Kidney glomerular epithelial cell (primary cell): ENCODE measurements around the gene WSB1.
"Not testable (repeated sequence)": the region's sequence is repeated elsewhere in the genome, so short reads cannot be mapped to it uniquely, and the experiment has no call there.

Experiments used
- DNase-seq: peaks from one replicate; lab custom pipeline; 2025; lab: John Stamatoyannopoulos, UW

The WSB1 gene, protein sequence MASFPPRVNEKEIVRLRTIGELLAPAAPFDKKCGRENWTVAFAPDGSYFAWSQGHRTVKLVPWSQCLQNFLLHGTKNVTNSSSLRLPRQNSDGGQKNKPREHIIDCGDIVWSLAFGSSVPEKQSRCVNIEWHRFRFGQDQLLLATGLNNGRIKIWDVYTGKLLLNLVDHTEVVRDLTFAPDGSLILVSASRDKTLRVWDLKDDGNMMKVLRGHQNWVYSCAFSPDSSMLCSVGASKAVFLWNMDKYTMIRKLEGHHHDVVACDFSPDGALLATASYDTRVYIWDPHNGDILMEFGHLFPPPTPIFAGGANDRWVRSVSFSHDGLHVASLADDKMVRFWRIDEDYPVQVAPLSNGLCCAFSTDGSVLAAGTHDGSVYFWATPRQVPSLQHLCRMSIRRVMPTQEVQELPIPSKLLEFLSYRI

DNA sequence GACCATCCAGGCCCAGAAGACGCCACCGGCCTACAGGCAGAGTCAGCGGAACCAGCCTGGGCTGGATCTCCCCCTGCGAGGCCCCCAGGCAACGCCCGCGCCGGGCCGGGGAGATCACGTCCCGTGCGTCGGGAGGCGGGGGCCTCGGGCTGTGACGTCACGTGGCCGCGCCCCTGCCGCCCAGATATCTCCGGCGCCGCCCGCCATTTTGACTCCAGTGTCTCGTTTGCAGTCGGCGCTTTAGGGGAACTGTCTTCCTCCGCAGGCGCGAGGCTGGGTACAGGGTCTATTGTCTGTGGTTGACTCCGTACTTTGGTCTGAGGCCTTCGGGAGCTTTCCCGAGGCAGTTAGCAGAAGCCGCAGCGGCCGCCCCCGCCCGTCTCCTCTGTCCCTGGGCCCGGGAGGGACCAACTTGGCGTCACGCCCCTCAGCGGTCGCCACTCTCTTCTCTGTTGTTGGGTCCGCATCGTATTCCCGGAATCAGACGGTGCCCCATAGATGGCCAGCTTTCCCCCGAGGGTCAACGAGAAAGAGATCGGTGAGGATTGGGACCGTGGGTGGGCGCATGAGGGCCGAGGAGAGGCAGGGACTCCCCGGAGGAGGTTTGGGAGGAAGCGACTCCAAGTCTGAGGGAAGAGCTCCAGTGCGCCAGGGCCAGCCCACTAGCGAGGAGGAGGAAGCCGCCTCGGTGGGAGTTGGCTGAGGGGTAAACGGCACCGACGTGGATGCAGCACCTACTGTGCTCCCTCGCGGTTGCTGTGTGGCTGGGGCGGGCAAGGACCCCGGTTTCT is at the start of gene WSB1:
WSB1 (plus strand) TSS at position 217 of the 791 bp plus-strand sequence; CDS start at position 499, 282 bp downstream.
- peak; percentile 84 for DNase-seq

DNA sequence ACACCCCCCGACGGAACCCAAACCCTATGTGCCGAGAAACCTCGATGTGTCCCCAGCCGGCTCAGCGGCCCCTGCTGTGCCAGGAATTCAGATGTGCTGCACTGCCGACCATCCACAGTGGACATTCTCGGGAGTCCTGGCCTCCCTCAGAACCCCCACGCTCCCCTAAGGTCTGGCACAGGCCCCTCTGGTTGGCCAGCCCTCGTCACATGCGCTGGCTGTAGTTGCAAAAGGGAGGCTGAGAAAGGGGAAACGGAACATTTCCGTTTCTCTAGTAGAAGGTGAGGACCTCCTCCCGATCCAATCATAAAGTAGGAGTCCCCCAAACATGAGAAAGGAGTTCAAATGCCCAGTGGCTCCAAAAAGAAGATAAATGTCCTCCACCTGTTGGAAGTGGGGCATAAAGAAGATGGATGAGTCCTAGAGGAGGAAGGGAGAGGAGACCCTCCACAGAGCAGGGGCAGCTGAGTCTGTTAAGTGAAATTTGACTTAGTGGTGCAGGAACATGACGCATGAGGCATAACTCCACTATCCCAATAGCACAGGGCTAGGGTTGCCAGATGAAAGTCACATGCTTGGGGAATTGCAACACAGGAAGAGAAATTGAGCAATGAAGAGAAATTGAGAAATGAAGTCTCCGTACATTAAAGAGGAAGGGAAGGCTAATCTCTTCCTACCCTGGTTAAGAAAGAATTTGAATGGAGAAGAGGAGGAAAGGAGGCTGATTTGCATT is 49.3 kb upstream of the WSB1 start:
- peak; percentile 31 for DNase-seq

DNA sequence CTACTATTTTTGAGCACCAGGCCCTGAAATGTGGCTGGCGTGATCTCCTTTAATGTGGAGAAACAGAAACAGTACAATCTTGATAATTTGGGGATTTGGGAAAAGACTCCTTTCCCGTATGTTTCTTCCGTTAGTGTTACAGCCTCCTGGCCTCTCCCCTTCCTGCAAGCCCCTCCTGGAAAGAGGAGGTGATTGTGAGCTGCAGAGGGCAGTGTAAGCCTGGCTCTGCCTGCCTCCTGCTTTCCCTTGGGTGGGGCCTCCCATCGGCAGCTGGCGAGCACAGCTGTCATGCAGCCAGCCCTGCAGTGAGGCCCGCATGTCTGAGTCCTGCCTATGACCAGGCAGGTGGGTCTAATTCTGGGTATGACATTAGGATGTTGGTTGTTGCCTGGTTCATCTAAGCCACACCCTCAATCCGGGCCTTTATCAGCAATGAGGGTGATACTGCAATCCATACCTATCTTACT is 48.7 kb upstream of the WSB1 start:
- peak; percentile 41 for DNase-seq

DNA sequence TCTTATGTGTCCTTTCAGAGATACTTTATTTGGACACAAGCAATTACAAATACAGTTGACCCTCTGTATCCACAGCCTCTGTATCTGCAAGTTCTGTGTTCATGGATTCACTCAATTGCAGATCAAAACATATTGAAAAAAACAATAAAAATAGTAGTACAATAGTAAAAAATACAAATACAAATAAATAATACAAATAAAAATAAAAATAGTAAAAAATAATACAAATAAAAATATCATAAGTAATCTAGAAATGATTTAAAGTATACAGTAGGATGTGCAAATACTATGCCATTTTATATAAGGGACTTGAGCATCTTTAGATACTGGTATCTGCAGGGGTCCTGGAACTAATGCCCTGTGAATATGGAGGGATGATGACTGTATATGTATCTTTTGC is 47.4 kb upstream of the WSB1 start:
- no peak for DNase-seq

DNA sequence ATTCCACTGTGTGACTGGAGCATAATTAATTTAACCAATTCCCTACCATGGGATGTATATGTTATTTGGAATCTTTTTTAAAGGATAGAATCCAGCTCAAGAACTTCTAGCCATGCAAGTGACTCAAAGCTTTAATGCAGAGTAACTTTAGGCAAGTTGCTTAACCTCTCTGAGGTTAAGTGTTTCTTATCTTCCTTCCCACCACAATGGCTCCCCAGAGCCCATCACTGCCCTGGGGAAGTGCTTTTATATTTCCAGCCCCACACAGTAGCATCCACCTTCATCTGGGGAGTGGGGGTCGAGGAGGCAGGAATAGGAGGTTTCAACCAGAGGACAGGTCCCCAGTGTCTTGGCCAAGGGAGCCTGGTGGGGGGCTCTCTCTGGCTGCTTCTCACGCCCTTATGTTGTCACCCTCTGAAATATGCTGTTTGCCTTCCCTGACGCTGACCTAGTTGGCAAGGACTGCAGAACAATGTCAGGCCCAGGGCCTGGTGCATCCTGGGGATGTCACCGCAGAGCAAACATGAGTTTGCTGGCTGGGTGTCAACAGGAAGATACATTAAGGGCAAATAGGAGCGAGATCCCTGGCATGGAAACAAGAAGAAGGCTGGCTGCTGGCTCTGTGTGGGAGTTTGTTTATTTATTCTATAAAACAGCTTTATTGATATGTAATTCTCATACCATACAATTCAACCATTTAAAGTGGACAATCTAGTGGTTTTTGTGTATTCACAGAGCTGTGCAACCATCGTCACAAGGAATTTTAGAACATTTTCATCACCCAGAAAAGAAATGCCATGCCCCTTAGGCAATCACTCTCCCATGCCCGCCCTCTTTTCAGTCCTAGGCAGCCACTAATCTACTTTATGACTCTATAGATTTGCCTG is 46.6 kb upstream of the WSB1 start:
- peak; percentile 33 for DNase-seq

DNA sequence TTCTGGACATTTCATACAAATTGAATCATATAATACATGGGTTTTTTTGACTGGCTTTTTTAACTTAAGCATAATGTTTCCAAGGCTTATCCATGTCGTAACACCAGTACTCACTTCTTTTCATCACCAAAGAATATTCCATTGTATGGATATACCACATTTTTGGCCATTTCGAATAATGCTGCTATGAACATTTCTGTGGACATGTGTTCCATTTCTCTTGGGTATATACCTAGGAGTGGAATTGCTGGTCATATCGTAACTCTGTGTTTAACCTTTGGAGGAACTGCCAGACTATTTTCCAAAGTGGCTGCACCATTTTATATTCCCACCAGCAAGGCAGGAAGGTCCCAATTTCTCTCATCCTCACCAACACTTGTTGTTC is 46.0 kb upstream of the WSB1 start:
- no peak for DNase-seq

DNA sequence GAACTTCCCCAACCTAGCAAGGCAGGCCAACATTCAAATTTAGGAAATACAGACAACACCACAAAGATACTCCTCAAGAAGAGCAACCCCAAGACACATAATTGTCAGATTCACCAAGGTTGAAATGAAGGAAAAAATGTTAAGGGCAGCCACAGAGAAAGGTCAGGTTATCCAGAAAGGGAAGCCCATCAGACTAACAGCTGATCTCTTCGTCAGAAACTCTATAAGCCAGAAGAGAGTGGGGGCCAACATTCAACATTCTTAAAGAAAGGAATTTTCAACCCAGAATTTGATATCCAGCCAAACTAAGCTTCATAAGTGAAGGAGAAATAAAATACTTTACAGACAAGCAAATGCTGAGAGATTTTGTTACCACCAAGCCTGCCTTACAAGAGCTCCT is 43.1 kb upstream of the WSB1 start:
- not testable (repeated sequence) for DNase-seq

DNA sequence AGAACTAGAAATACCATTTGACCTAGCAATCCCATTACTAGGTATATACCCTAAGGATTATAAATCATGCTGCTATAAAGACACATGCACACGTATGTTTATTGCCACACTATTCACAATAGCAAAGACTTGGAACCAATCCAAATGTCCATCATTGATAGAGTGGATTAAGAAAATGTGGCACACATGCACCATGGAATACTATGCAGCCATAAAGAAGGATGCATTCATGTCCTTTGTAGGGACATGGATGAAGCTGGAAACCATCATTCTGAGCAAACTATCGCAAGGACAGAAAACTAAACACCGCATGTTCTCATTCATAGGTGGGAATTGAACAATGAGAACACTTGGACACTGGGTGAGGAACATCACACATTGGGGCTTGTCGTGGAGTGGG is 39.1 kb upstream of the WSB1 start:
- not testable (repeated sequence) for DNase-seq

DNA sequence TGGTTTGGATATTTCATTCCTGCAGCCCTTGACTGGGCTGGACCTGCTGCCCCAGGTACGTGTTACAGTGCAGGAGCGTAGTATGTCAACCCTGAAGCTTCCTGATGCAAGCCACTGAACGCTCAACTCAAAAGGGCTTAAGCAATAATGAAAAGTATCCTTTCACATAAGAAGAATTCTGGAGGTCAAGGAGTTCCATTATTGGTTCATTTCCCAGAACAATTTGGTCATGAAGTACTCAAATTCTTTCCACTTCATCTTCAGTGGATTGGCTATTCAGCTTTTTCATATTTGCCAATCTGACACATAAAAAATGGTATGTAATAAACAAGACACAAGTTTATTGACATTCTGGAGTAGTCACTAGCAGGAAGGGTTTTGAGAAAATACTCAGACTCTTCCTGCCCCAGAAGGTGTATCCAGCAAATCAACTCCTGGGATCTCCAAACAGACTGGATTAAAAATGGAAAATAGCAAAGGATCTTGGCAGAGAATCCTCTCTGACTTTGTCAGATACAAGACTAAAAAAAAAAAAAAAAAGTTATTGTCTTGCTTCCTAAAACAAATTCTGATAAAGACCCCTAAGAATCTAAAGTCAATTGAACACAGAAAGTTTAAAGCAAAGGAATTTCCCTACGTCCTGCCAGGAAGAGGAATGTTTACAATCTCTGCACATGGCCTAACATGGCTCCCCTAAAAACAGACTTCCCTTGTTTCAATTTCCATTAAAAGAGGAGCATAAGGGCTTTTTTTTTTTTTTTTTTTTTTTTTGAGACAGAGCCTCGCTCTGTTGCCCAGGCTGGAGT is 37.5 kb upstream of the WSB1 start:
- DNase-seq = no peak

DNA sequence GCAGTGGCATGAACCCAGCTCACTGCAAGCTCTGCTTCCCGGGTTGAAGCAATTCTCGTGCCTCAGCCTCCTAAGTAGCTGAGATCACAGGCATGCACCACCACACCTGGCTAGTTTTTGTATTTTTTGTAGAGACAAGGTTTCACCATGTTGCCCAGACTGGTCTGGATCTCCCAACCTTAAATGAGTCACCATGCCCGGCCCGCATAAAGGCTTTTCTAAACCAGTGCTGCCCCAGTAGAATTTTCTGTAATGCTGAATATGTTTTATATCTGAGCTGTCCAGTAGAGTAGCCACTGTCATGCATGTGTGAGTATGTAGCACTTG is 36.9 kb upstream of the WSB1 start:
- DNase-seq = no peak

DNA sequence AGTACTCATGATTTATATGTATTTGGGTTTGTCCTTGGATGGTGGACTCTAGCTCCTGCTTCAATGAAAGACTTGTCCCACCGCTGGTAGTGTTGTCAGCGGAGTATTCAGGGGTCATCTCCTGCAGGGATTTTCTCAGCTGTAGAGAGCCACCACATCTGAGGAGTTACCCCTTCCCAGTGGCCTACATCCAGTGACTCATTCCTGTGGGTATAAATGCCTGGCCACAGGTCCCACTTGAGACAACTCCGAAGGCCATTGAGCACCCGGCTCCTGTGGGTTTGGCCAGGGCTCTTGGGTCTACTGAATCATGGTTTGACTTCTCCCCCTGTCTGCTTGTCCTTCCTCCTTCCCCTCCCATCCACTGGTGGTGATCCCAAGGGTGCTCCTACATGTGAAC is 34.6 kb upstream of the WSB1 start:
- DNase-seq = no peak

DNA sequence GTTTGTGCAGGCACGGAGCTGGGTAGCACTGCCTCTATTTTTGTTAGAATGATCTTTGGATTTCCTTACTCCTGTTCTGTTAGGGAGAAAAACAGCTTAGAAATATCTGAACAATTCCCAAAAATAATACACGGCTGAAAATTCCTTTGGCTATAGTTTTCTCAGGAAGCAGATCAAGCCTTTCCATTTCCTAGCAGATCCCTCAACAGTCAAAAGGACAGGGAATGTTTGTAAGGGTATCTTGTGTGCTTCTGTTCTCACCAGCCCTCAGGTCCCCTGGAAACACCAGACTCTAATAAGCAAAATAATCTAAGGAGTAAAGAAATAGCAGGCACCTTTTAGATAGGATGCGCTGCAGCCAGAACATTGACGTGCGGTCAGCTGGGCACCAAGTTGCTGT is 30.5 kb upstream of the WSB1 start:
- DNase-seq = no peak

DNA sequence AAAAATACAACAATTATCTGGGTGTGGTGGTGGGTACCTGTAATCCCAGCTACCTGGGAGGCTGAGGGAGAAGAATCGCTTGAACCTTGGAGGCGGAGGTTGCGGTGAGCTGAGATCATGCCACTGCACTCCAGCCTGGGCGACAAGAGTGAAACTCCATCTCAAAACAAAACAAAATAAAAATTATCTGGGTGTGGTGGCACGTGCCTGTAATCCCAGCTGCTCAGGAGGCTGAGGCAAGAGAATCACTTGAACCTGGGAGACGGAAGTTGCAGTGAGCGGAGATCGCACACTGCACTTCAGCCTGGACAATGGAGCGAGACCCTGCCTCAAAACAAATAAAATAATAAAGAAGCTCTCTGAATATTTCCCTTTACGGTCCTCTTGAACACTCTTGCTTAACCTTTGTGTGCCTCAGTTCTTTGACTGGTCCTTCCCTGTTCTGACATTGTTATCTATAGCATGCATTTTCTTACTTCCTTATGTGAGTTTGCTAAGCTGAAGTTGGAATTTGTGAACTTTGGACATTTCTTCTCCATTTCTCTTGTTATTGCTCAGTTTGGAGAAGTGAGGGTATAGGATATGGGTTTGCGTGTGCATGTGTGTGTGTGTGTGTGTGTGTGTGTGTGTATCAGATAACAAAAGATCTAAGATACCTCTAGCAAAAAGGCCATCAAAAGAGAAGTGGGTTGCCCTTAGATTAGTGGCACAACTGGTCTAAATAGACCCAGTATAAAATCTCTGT is 29.7 kb upstream of the WSB1 start:
- no peak for DNase-seq

DNA sequence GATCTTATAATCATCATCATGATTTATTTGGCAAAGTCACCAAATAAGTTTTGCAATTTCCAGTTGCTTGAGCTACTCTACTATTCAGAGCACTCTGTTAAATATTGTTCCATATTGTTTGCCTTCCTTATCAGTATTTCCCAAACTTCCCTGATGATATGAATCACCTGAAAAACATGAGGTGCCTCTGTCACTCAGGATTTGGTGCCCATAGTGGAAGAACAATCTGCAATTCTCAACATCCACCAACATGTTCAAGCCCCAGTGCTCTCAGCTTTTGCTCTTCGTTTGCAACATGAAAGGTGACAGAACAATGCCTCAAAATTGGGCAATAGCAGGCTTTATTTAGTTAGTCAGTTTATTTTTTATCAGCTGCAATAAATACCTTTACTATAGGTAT is 28.6 kb upstream of the WSB1 start:
- no peak for DNase-seq

DNA sequence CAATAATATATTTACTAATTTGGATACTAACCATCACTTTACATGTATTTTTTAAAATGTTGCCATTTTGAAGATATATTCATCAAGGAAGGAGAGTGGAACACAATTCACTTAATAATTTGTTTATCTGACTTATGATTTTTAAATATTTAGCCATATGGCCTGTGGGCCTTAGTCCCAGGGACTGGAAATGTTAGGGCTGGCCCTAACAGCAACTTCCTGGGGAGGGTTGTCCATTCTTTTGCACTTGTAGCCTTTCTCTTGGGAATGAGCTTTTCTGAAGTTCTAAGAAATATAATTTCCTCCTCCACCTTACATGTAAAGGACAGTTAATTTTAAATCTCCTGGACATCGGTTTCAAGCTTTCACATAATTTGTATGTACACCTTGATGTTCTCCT is 27.7 kb upstream of the WSB1 start:
- no peak for DNase-seq

DNA sequence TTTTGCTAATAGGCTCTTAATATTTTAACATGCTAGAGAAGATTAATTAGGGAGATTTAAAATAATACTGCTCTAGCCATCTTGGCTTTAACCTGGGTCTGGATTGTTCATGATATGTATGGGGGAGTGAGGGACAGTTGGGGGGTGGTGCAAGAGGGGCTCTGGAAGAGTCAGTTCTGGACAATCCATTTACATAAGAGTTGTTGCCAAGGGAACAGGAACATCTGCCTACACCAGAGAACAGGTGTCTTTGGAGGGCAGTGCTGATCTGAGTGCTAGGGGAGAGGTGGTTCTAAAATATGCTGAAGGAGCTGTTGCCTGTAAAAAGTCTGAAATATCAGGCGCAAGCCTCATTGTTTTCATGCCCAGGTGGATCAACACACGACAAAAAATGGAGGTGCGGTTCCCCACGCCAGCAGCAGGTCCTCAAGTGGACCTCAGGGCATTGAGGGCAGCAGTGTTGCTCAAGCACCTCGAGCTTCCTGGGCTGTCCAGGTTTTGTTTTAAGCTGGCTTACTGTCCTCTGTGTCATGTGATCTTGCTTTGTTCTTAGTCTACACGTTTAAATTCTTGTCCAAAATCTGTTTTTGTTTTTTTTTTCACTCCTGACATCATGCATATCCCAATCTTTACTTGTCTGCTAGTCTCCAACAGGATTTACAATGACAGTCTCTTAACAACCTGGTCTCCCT is 25.4 kb upstream of the WSB1 start:
- no peak for DNase-seq

DNA sequence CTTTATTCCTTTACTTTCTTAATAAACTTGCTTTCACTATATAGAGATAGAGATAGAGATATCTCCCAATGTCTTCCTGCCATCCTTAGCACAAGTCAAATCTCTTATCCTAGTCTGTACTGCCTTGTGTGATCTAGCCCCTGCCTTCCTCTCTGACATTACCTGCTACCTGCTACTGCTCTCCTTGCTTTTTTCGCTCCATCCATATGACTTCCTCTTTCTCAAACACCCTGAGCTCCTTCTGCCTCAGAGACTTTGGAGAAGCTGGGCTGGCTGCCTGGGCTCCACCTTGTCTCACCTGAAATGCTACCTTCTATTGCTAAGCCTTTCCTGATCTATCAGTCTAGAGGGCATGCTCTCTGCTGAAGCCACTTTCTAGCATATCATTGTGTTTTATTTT is 24.7 kb upstream of the WSB1 start:
- DNase-seq = no peak

DNA sequence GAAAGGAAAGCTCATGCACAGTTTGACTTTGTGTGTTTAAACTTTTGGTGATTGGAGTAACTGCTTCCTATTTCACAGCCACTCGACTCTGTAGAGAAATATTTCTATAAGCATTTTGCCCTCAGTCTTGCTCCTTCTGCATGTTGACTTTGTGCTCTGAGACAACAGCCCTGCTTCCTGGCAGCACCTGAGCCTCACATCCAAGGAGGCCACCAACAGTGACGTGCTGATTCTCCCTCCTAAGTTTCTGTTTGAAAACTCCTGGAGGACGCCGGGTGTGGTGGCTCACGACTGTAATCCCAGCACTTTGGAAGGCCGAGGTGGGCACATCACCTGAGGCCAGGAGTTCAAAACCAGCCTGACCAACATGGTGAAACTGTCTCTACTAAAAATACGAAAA is 23.9 kb upstream of the WSB1 start:
- no peak for DNase-seq

DNA sequence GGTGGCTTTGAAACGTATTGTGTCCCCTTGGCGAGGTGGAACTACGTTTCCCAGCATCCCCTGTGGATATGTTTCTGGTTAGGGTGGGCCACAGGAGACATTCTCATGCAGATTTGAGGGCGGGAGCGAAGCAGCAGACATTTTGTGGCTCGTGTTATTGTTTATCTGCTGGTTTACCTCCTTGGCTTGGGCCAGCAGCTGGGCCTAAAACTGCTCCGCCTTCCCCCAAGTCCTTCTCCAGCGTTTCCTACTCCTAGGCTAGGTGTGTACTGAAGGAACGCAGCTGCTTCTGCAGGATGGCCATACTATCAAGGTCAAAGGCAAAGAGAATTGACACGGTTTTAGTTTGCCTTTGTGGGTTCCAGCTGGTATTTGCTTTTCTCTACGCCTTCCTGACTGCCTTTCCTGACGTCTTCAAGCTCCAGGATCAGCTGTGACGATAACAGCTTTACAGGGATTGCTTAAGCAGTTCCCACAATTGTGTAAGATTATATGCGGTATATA is 17.2 kb upstream of the WSB1 start:
- no peak for DNase-seq
